Measurements from ENCODE around the gene SUMF2.
"Not testable (repeated sequence)": the region's sequence is repeated elsewhere in the genome, so short reads cannot be mapped to it uniquely, and the experiment has no call there.

Gene SUMF2

GRCh38 chr7:56063882-56064625 is at the start of gene SUMF2:
SUMF2 (plus strand) TSS chr7:56064286; CDS start chr7:56064312, 26 bp downstream.
- DNase-seq (ENCODE audit: low read depth), result peak; percentile 85

DNA sequence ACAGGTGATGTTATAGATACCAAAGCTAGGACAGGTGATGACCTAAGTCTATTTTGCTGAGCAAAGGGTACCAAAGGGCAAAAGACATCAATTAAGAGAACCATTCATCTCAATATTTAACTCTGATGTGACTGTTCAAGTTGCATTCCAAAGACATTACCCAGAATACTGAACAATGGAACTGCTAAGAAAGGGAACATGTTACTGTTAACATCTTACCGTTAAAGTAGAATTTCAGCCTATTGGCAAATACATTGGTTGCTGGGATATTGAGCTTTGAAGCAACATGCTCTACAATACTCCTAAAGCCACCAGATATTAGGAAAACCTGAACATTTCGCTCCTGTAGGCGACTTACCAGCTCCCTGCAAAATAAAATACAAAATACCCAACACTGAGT is 47.1 kb upstream of the SUMF2 start:
- not testable (repeated sequence) for DNase-seq (ENCODE audit: low read depth)

GRCh38 chr7:56019501-56019900 is 44.6 kb upstream of the SUMF2 start:
- no peak for DNase-seq (ENCODE audit: low read depth)

GRCh38 chr7:56023500-56023899 is 40.6 kb upstream of the SUMF2 start:
- no peak for DNase-seq (ENCODE audit: low read depth)

DNA sequence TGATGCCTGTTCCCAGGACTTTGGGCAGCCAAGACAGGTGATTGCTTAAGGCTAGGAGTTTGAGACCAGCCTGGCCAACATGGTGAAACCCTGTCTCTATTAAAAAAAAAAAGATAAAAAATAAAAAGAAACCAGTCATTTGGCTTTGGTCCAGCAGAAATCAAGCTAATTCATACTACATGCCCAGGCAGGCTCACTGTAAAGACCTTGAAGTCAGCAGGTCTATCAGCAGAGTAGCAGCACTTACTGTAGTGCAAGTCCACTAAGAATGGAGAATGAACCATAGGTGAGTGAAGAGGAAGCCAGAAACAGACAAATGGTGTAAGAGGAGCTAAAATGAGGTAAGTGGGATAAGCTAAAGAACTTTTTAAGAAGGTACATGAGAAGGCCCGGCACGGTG is 37.5 kb upstream of the SUMF2 start:
- DNase-seq (ENCODE audit: low read depth), result no peak

- no peak for DNase-seq (ENCODE audit: low read depth)
Measured at GRCh38 chr7:56028942-56029630, 35.0 kb upstream of the SUMF2 start.

DNA sequence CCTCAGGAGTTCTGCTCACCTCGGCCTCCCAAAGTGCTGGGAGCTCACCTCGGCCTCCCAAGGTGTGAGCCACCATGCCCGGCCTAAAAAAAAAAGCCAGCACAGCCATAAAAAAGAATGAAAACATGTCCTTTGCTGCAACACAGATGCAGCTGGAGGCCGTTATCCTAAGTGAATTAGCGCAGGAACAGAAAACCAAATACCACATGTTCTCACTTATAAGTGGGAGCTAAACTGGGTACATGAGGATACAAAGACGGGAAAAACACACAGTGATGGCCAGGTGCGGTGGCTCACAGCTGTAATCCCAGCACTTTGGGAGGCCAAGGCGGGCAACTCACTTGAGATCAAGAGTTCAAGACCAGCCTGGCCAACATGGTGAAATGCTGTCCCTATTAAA is 33.7 kb upstream of the SUMF2 start:
- no peak for DNase-seq (ENCODE audit: low read depth)

GRCh38 chr7:56031556-56031955 is 32.5 kb upstream of the SUMF2 start:
- not testable (repeated sequence) for DNase-seq (ENCODE audit: low read depth)

DNA sequence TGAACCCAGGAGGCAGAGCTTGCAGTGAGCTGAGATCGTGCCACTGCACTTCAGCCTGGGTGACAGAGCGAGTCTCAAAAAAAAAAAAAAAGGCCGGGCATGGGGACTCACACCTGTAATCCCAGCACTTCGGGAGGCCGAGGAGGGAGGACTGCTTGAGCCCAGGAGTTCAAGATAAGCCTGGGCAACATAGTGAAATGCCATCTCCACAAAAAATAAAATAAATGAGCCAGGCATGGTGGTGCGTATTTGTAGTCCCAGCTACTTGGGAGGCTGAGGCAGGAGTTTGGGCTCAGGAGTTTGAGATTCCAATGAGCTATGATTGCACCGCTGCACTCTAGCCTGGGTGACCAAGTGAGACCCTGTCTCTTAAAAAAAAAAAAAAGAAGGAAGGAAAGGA is 31.5 kb upstream of the SUMF2 start:
- DNase-seq (ENCODE audit: low read depth), result not testable (repeated sequence)

- peak; percentile 56 for DNase-seq (ENCODE audit: low read depth)
Measured at GRCh38 chr7:56033671-56034432, 30.2 kb upstream of the SUMF2 start.

DNA sequence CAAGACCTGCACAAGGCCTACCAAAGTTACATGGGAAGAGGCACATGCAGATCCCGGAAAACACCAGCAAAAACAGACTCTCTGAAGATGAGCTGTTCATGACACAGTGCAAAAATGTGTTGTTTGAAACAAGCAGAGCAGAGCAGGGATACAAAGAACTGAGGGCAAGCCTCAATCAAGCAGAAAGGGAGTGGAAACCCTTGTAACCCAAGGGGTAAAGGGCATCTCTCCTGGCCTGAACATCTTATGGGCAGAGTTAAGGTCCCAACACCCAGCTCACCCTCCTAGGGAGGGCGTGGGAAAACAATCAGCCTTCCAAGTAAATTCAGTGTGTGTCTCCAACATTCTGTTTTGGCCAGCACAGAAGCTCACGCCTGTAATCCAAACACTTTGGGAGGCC is 23.4 kb upstream of the SUMF2 start:
- DNase-seq (ENCODE audit: low read depth), result no peak

DNA sequence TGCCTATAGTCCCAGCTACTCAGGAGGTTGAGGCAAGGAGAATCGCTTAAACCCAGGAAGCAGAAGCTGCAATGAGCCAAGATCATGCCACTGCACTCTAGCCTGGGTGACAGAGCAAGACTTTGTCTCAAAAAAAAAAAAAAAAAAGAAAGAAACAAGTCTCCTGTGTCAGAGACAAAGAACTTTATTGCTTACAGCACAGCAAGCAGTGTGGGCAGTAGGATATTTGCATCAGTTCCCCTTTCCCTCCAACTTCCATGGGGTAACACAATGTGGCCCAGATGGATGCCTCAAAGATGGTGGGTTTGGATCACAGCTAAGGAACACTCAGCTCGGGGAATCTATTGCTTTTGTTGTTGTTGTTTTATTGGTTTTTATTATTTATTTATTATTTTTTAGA is 18.3 kb upstream of the SUMF2 start:
- not testable (repeated sequence) for DNase-seq (ENCODE audit: low read depth)

DNA sequence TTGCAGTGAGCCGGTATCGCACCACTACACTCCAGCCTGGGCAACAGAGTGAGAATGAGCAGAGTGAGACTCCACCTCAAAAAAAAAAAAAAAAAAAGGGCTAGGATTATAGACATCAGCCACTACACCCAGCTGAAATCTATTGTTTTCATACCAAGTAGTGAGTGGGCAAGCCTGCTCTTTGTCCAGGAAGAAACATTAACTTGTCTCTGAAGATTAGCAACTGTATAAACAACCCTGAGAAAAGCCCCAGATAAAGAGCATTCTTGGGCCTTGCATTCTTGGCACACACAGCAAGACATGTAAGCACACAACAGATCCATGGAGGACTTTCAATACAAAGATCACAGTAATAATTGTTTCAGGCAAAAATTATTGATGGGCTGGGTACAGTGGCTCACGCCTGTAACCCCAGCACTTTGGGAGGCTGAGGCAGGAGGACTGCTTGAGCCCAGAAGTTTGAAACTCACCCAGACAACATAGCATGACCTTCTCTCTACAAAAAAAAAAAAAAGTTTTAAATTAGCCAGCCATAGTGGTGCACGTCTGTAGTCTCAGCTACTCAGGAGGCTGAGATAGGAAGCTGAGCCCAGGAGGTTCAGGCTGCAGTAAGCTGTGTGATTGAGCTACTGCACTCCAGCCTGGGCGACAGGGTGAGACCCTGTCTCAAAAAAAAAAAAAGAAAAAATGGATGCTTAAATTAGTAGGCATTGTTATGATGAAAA is 17.2 kb upstream of the SUMF2 start:
- no peak for DNase-seq (ENCODE audit: low read depth)

DNA sequence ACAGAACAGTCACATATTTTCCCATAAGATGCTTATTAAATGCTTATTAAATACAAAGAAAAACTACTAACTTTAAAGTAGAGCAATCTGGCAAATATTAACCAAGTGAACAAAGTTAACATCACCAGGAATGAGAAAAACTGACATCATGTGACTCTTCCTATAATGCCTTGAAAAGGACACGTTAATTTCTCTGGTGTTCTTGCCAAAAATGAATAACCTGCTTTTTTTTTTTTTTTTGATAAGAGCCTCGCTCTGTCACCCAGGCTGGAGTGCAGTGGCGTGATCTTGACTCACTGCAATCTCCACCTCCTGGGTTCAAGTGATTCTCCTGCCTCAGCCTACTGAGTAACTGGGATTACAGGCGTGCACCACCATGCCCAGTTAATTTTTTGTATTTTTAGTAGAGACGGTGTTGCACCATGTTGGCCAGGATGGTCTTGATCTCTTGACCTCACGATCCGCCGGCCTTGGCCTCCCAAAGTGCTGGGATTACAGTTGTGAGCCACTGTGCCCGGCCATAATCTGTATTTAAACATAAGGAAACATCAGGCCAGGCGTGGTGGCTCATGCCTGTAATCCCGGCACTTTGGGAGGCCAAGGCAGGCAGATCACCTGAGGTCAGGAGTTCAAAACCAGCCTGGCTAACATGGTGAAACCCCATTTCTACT is 16.5 kb upstream of the SUMF2 start:
- DNase-seq (ENCODE audit: low read depth), result not testable (repeated sequence)

GRCh38 chr7:56048245-56048644 is 15.8 kb upstream of the SUMF2 start:
- DNase-seq (ENCODE audit: low read depth), result no peak

DNA sequence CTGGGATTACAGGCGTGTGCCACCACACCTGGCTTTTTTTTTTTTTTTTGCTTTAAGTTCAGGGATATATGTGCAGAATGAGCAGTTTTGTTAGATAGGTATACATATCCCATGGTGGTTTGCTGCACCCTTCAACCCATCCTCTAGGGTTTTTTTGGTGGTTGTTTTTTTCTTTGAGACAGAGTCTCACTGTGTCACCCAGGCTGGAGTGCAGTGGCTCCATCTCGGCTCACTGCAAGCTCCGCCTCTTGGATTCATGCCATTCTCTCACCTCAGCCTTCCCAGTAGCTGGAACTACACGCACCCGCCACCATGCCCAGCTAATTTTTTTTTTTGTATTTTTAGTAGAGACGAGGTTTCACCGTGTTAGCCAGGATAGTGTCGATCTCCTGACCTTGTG is 15.3 kb upstream of the SUMF2 start:
- not testable (repeated sequence) for DNase-seq (ENCODE audit: low read depth)

- no peak for DNase-seq (ENCODE audit: low read depth)
Measured at GRCh38 chr7:56051053-56051338, 13.1 kb upstream of the SUMF2 start.

- DNase-seq (ENCODE audit: low read depth), result peak; percentile 86
Measured at GRCh38 chr7:56051339-56052191, 12.5 kb upstream of the SUMF2 start, which contains the start of the genes CCT6A and PSPH. CCT6A (plus strand) TSS chr7:56051765; CDS start chr7:56051849, 84 bp downstream. PSPH (minus strand) TSS chr7:56051444; CDS start chr7:56021212, 30,232 bp downstream.

- DNase-seq (ENCODE audit: low read depth), result no peak
Measured at GRCh38 chr7:56053379-56053778, 10.7 kb upstream of the SUMF2 start.

DNA sequence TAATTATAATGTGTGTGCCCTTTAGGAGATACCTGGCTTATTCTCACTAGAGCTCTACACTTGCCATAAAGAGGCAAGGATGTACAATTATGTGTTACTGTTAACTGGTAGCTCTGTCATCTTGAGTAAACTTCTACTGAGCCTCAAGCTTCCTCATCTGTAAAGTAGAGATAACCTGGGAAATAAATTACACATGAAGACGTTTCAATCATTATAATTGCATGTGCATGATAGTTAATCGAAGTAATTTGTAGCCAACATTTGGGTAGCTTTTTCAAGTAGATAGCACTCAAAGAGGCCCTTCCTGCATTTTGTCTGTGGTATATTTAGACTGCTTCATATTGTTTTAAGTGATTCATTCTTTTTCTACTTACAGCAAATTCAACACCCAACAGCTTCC is 10.1 kb upstream of the SUMF2 start:
- DNase-seq (ENCODE audit: low read depth), result no peak

- DNase-seq (ENCODE audit: low read depth), result no peak
Measured at GRCh38 chr7:56062382-56062781, 1.7 kb upstream of the SUMF2 start.

Measured in activated T-helper 1 cell treated with Interleukin-2 at 50 U/mL for 16 hours (primary cell).